ENCODE measurements around the gene YWHAE. TPM values are rescaled to one million over a fixed set of nuclear protein-coding genes. Genes with fewer than 3 reads are reported as not detected.

The YWHAE gene
- total and polyA plus RNA-seq, 10 of the 15 experiments (the other 5 are each of a cell fraction or from before 2014, with no cell fraction given), result 189 to 651 (median 469) TPM

GRCh38 chr17:1366234-1366633, 33.8 kb downstream of the YWHAE start:
- Histone ChIP-seq H2AFZ (ENCODE audit: control insufficient read depth, low read depth, low read length) (no peak overlapping the region), H3K4me3 (no peak overlapping the region), H3K79me2 (ENCODE audit: control insufficient read depth, insufficient read depth, low read length) (peaks cover 93% of the 10 kb centered on the region), H3K4me2 (ENCODE audit: control insufficient read depth, insufficient read depth) (no peak overlapping the region), H3K27ac (ENCODE audit: control insufficient read depth, insufficient read depth) (no peak overlapping the region), H4K20me1 (ENCODE audit: control insufficient read depth, insufficient read depth) (peaks cover 17% of the 10 kb centered on the region; the same call in 1 of the 2 replicates), H3K9me3 (replicated peaks; ENCODE audit: control insufficient read depth, insufficient read depth, low read length) (no peaks in the 10 kb centered on the region), H3K36me3 (ENCODE audit: control insufficient read depth in 2 of 2, insufficient read depth in 2 of 2, low read length in 1 of 2) (peaks cover 5 to 14% of the 10 kb centered on the region in 2 experiments), H3K4me1 (ENCODE audit: control insufficient read depth, insufficient read depth, low read length) (peaks cover 33% of the 10 kb centered on the region), H3K9ac (ENCODE audit: control insufficient read depth, insufficient read depth, low read length) (no peak overlapping the region), H3K27me3 (replicated peaks in 1 of 2; ENCODE audit: control insufficient read depth in 2 of 2, insufficient read depth in 2 of 2, low read length in 1 of 2) (no peaks in the 10 kb centered on the region)
- DNase-seq (ENCODE audit: low read depth, low spot score), result no peak
- no peak for FAIRE-seq
- in situ Hi-C loops (cut with MboI), result no loop called here
- no TSS peak for BruUV-seq (replicated peaks)
- ChIA-PET RAD21 (ENCODE audit: unreplicated experiment) (interaction anchor here (0.6 to 2.8 kb wide), 17 partner anchors 13 to 263 kb away, joined by 3 to 100 read pairs (median 6); partner anchors contain the start of genes INPP5K, SLC43A2 and YWHAE), SMC1A (ENCODE audit: uncharacterized antibody, unreplicated experiment) (interaction anchor here (1.1 to 5.2 kb wide), 19 partner anchors 9 to 263 kb away, joined by 3 to 95 read pairs (median 8); partner anchors contain the start of genes INPP5K and YWHAE), POLR2A (interaction anchor here (0.5 to 2.5 kb wide), 7 partner anchors 10 to 350 kb away, joined by 3 to 20 read pairs (median 3); partner anchors contain the start of gene INPP5K), CTCF (interaction anchor here (0.9 to 5.5 kb wide), 38 partner anchors 10 to 283 kb away, joined by 3 to 132 read pairs (median 8); partner anchors contain the start of genes CRK, INPP5K, MYO1C and SLC43A2)
- intact Hi-C loops (cut with micrococcal nuclease; ENCODE audit: unreplicated experiment), result no loop called here
- TF ChIP-seq HDGF (IDR thresholded peaks at IDR 0.05), result no peak
- no peak for TF ChIP-seq KDM1A (IDR thresholded peaks at IDR 0.05; ENCODE audit: borderline replicate concordance)
- no peak for TF ChIP-seq CBFB (IDR thresholded peaks at IDR 0.05; ENCODE audit: low read depth)
- TF ChIP-seq YY1 (IDR thresholded peaks at IDR 0.05; ENCODE audit: low read depth, low read length), result no peak
- ATAC-seq, result no peak
- 90% methylated on average over 7 of the region's 7 CpGs for WGBS (ENCODE audit: insufficient coverage, insufficient replicate concordance, low lambda C conversion rate, missing lambda C conversion rate)

GRCh38 chr17:1365445-1366039, 34.5 kb downstream of the YWHAE start:
- ATAC-seq, result peak; percentile 81
- TF ChIP-seq MYB (IDR thresholded peaks at IDR 0.05; ENCODE audit: borderline replicate concordance, low read depth, low read length), result no peak
- TF ChIP-seq STAT3 (IDR thresholded peaks at IDR 0.05; ENCODE audit: low read depth, low read length), result 0 out of 2 replicates have a peak, but pooled peaks have one; percentile 18
- no peak for TF ChIP-seq KLF5 (IDR thresholded peaks at IDR 0.05; ENCODE audit: partially characterized antibody)
- no peak for TF ChIP-seq MAX (IDR thresholded peaks at IDR 0.05; ENCODE audit: low read depth, low read length)
- no peak for TF ChIP-seq CHD1 (IDR thresholded peaks at IDR 0.05; ENCODE audit: low read depth, low read length)
- TF ChIP-seq HDAC6 (IDR thresholded peaks at IDR 0.05; ENCODE audit: unreplicated experiment), result no peak
- TF ChIP-seq BHLHE40 (IDR thresholded peaks at IDR 0.05; ENCODE audit: borderline replicate concordance in 1 of 2, low read depth in 2 of 2, low read length in 1 of 2), result 0 out of 4 replicates have a peak, but pooled peaks have one; percentile 21 to 34
- no peak for TF ChIP-seq ZBTB11 (CRISPR knock-in tag; IDR thresholded peaks at IDR 0.05)

More at GRCh38 chr17:1365445-1366039, 34.5 kb downstream of the YWHAE start:
- Histone ChIP-seq H3K9me3 (replicated peaks; ENCODE audit: control insufficient read depth, insufficient read depth, low read length) (no peaks in the 10 kb centered on the region), H3K4me1 (ENCODE audit: control insufficient read depth, insufficient read depth, low read length) (peaks cover 33% of the 10 kb centered on the region), H3K27me3 (replicated peaks in 1 of 2; ENCODE audit: control insufficient read depth in 2 of 2, insufficient read depth in 2 of 2, low read length in 1 of 2) (no peaks in the 10 kb centered on the region), H3K79me2 (ENCODE audit: control insufficient read depth, insufficient read depth, low read length) (peaks cover 90% of the 10 kb centered on the region), H4K20me1 (ENCODE audit: control insufficient read depth, insufficient read depth) (peaks cover 13% of the 10 kb centered on the region; the same call in 1 of the 2 replicates), H2AFZ (ENCODE audit: control insufficient read depth, low read depth, low read length) (no peak overlapping the region), H3K4me3 (no peak overlapping the region), H3K27ac (ENCODE audit: control insufficient read depth, insufficient read depth) (peak overlapping the region; percentile 37; the same call in 1 of the 2 replicates), H3K36me3 (ENCODE audit: control insufficient read depth in 2 of 2, insufficient read depth in 2 of 2, low read length in 1 of 2) (peaks cover 8 to 15% of the 10 kb centered on the region in 2 experiments), H3K4me2 (ENCODE audit: control insufficient read depth, insufficient read depth) (peak overlapping the region; percentile 54), H3K9ac (ENCODE audit: control insufficient read depth, insufficient read depth, low read length) (no peak overlapping the region)
- no TSS peak for BruUV-seq (replicated peaks)
- POLR2A ChIA-PET, result interaction anchor here (0.5 to 2.5 kb wide), 16 partner anchors 9 to 351 kb away, joined by 3 to 20 read pairs (median 4); partner anchors contain the start of genes INPP5K, RILP and YWHAE
- SMC1A ChIA-PET (ENCODE audit: uncharacterized antibody, unreplicated experiment), result interaction anchor here (0.7 to 5.2 kb wide), 43 partner anchors 9 to 264 kb away, joined by 3 to 95 read pairs (median 5); partner anchors contain the start of genes CRK, INPP5K and YWHAE
- peak; percentile 46 for DNase-seq (ENCODE audit: low read depth, low spot score)
- peak; percentile 64 for FAIRE-seq
- CTCF ChIA-PET, result interaction anchor here (0.7 to 5.5 kb wide), 67 partner anchors 9 to 499 kb away, joined by 3 to 132 read pairs (median 5); partner anchors contain the start of genes CRK, INPP5K, MYO1C and SLC43A2
- in situ Hi-C loops (cut with MboI) (no loop called here), intact Hi-C loops (cut with micrococcal nuclease; ENCODE audit: unreplicated experiment) (loop anchor here (1.0 kb wide), 2 partner anchors 90 to 150 kb away; no protein-coding TSS in a partner anchor)
- RAD21 ChIA-PET (ENCODE audit: unreplicated experiment), result interaction anchor here (0.6 to 2.8 kb wide), 36 partner anchors 9 to 264 kb away, joined by 3 to 100 read pairs (median 5); partner anchors contain the start of genes INPP5K, MYO1C, SLC43A2 and YWHAE
- 15% methylated on average over 11 of the region's 11 CpGs for WGBS (ENCODE audit: insufficient coverage, insufficient replicate concordance, low lambda C conversion rate, missing lambda C conversion rate)

All from GM12878 (cell line).